Fibroblast of skin of left biceps (primary cell): ENCODE data around the gene H6PD.

ENCODE experiments used
- DNase-seq, 2 experiments: peaks; one replicate each; pipeline ENCODE4 v3.0.0-alpha.2; 2013; ENCODE audit warnings: low read depth in 2 of 2

The H6PD gene

GRCh38 chr1:9239622-9240401, 5.2 kb downstream of the H6PD start:
- no peak for DNase-seq

- DNase-seq: no peak
These were observed 6.6 kb downstream of the H6PD start for GRCh38 chr1:9240914-9241820.

GRCh38 chr1:9241891-9242290, 7.3 kb downstream of the H6PD start:
- DNase-seq: no peak

- DNase-seq: no peak
These were observed 7.9 kb downstream of the H6PD start for GRCh38 chr1:9242338-9242969.

- no peak for DNase-seq
These were observed 8.6 kb downstream of the H6PD start for GRCh38 chr1:9243066-9243739.

- DNase-seq: no peak
These were observed 10.1 kb downstream of the H6PD start for GRCh38 chr1:9244501-9245229.

- no peak for DNase-seq
These were observed 10.7 kb downstream of the H6PD start for GRCh38 chr1:9245230-9245619.

- DNase-seq: no peak
These were observed 11.1 kb downstream of the H6PD start for GRCh38 chr1:9245661-9246060.

- no peak for DNase-seq
These were observed 11.6 kb downstream of the H6PD start for GRCh38 chr1:9246215-9246614.

GRCh38 chr1:9246841-9247785, 12.5 kb downstream of the H6PD start:
- DNase-seq: no peak

GRCh38 chr1:9247894-9248293, 13.3 kb downstream of the H6PD start:
- DNase-seq: no peak

- DNase-seq: no peak
These were observed 14.0 kb downstream of the H6PD start for GRCh38 chr1:9248341-9249262.

GRCh38 chr1:9249263-9249533, 14.6 kb downstream of the H6PD start:
- no peak for DNase-seq

GRCh38 chr1:9249534-9250410, 15.2 kb downstream of the H6PD start:
- DNase-seq: no peak

- no peak for DNase-seq
These were observed 16.1 kb downstream of the H6PD start for GRCh38 chr1:9250411-9251381.

- no peak for DNase-seq
These were observed 16.9 kb downstream of the H6PD start for GRCh38 chr1:9251501-9251900.

GRCh38 chr1:9253004-9253403, 18.4 kb downstream of the H6PD start:
- no peak for DNase-seq
